Measurements from ENCODE around the gene APBA2.

The APBA2 gene

GRCh38 chr15:28994831-28995596 is 109.2 kb downstream of the APBA2 start:
- DNase-seq (ENCODE audit: low spot score): no peak
- in situ Hi-C loops (cut with MboI; ENCODE audit: low pct_unique_long_range_greater_than_20kb, low sequenced_read_pairs, unreplicated experiment): no loop called here
- TF ChIP-seq CTCF (IDR thresholded peaks at IDR 0.05; ENCODE audit: extremely low read depth, insufficient read depth, missing control alignments): no peak

GRCh38 chr15:28995705-28996104 is 109.9 kb downstream of the APBA2 start:
- no peak for TF ChIP-seq CTCF (IDR thresholded peaks at IDR 0.05; ENCODE audit: extremely low read depth, insufficient read depth, missing control alignments)
- no peak for DNase-seq (ENCODE audit: low spot score)
- in situ Hi-C loops (cut with MboI; ENCODE audit: low pct_unique_long_range_greater_than_20kb, low sequenced_read_pairs, unreplicated experiment): no loop called here

- TF ChIP-seq CTCF (IDR thresholded peaks at IDR 0.05; ENCODE audit: extremely low read depth, insufficient read depth, missing control alignments): no peak
- no peak for DNase-seq (ENCODE audit: low spot score)
- in situ Hi-C loops (cut with MboI; ENCODE audit: low pct_unique_long_range_greater_than_20kb, low sequenced_read_pairs, unreplicated experiment): no loop called here
These were observed 110.5 kb downstream of the APBA2 start for GRCh38 chr15:28996289-28996688.

- in situ Hi-C loops (cut with MboI; ENCODE audit: low pct_unique_long_range_greater_than_20kb, low sequenced_read_pairs, unreplicated experiment): no loop called here
- no peak for DNase-seq (ENCODE audit: low spot score)
- TF ChIP-seq CTCF (IDR thresholded peaks at IDR 0.05; ENCODE audit: extremely low read depth, insufficient read depth, missing control alignments): no peak
These were observed 111.2 kb downstream of the APBA2 start for GRCh38 chr15:28996953-28997352.

- TF ChIP-seq CTCF (IDR thresholded peaks at IDR 0.05; ENCODE audit: extremely low read depth, insufficient read depth, missing control alignments): no peak
- in situ Hi-C loops (cut with MboI; ENCODE audit: low pct_unique_long_range_greater_than_20kb, low sequenced_read_pairs, unreplicated experiment): no loop called here
- no peak for DNase-seq (ENCODE audit: low spot score)
These were observed 112.0 kb downstream of the APBA2 start for GRCh38 chr15:28997791-28998190.

- TF ChIP-seq CTCF (IDR thresholded peaks at IDR 0.05; ENCODE audit: extremely low read depth, insufficient read depth, missing control alignments): peak; percentile 16
- in situ Hi-C loops (cut with MboI; ENCODE audit: low pct_unique_long_range_greater_than_20kb, low sequenced_read_pairs, unreplicated experiment): no loop called here
- no peak for DNase-seq (ENCODE audit: low spot score)
These were observed 112.7 kb downstream of the APBA2 start for GRCh38 chr15:28998511-28998910.

Measured in GM13977 (cell line).